Liver (tissue), 9 donors: ENCODE measurements around the gene FOXK1. TPM values are rescaled to one million over a fixed set of nuclear protein-coding genes. Genes with fewer than 3 reads are reported as not detected.

Experiments used
- DNase-seq: peaks from one replicate; pipeline ENCODE4 v3.0.0-alpha.2; 2017; ENCODE audit warnings: low spot score
- H3K27ac ChIP-seq, 2 donors: one replicate each; pipeline ENCODE4 v1.7.0; 2013; ENCODE audit warnings: inconsistent platforms in 2 of 2, low read length in 2 of 2, control low read depth in 1 of 2, low read depth in 1 of 2, mild to moderate bottlenecking in 1 of 2
- H3K27me3 ChIP-seq, 4 donors: one replicate each; pipeline versions ENCODE4 v1.6.1 to v1.7.0; 2013; ENCODE audit warnings: low read length in 3 of 4, inconsistent platforms in 1 of 4, mild to moderate bottlenecking in 1 of 4, moderate library complexity in 1 of 4; ENCODE audit not compliant: control insufficient read depth in 4 of 4, insufficient read depth in 4 of 4
- H3K36me3 ChIP-seq, 4 donors: one replicate each; pipeline versions ENCODE4 v1.6.1 to v1.7.0; 2013; ENCODE audit warnings: low read length in 3 of 4, mild to moderate bottlenecking in 3 of 4, low read depth in 1 of 4, moderate library complexity in 1 of 4; ENCODE audit not compliant: control insufficient read depth in 4 of 4, insufficient read depth in 3 of 4
- H3K4me1 ChIP-seq, 4 donors: one replicate each; pipeline versions ENCODE4 v1.6.1 to v1.7.0; 2013; ENCODE audit warnings: low read length in 3 of 4, mild to moderate bottlenecking in 3 of 4, moderate library complexity in 1 of 4; ENCODE audit not compliant: control insufficient read depth in 4 of 4, insufficient read depth in 4 of 4
- H3K4me3 ChIP-seq, 3 donors: one replicate each; pipeline versions ENCODE4 v1.6.1 to v1.7.0; 2013; ENCODE audit warnings: low read length in 3 of 3, control low read depth in 1 of 3, low read depth in 1 of 3, mild to moderate bottlenecking in 1 of 3
- H3K9ac ChIP-seq, 2 donors: one replicate each; pipeline ENCODE4 v1.7.0; 2013; ENCODE audit warnings: low read length in 2 of 2, mild to moderate bottlenecking in 2 of 2, moderate library complexity in 2 of 2, control low read depth in 1 of 2, low read depth in 1 of 2
- H3K9me3 ChIP-seq, 4 donors: one replicate each; pipeline versions ENCODE4 v1.6.1 to v1.7.0; 2013; ENCODE audit warnings: low read length in 3 of 4; ENCODE audit not compliant: control insufficient read depth in 4 of 4
- EGR1 ChIP-seq, 2 donors: IDR thresholded peaks; 2 replicates each; pipeline ENCODE4 v1.6.1; 2016 to 2018; ENCODE audit warnings: antibody characterized with exemption in 2 of 2, low read depth in 2 of 2
- FOXA2 ChIP-seq: IDR thresholded peaks from 2 replicates; pipeline ENCODE4 v1.6.1; 2016; ENCODE audit warnings: antibody characterized with exemption
- GABPA ChIP-seq, 2 donors: IDR thresholded peaks in 1 of 2; conservative IDR thresholded peaks in 1 of 2; 2 replicates each; pipeline ENCODE4 v1.6.1; 2016; ENCODE audit warnings: antibody characterized with exemption in 2 of 2, mild to moderate bottlenecking in 1 of 2, moderate library complexity in 1 of 2
- HNF4A ChIP-seq, 2 donors: conservative IDR thresholded peaks; 2 replicates each; pipeline ENCODE4 v1.6.1; 2016; ENCODE audit warnings: antibody characterized with exemption in 2 of 2, mild to moderate bottlenecking in 2 of 2
- NR2F2 ChIP-seq: IDR thresholded peaks from 2 replicates; pipeline ENCODE4 v1.6.1; 2016; ENCODE audit warnings: antibody characterized with exemption
- SP1 ChIP-seq: IDR thresholded peaks from 2 replicates; pipeline ENCODE4 v1.6.1; 2018; ENCODE audit warnings: antibody characterized with exemption, mild to moderate bottlenecking
- ZBTB33 ChIP-seq: IDR thresholded peaks from 2 replicates; pipeline ENCODE4 v1.6.1; 2016; ENCODE audit warnings: antibody characterized with exemption
- WGBS: extraction: QIAGEN DNeasy Blood & Tissue Kit; methylation state at CpG from one replicate; pipeline ENCODE4 v1.1.7; 2013; 5-methylcytosine and 5-hydroxymethylcytosine counted together
- polyA plus RNA-seq, 2 donors: library from polyadenylated mRNA; stranded (reverse) in 1 of 2; unstranded in 1 of 2; fragments of 200-250 nt in 1 of 2; fragments of >200 nt in 1 of 2; fragmentation: Nextera tagmentation in 1 of 2; extraction: Ambion mirVana in 1 of 2; gene quantifications; one replicate each; pipeline versions ENCODE4 v1.2.1 to v1.2.3, GENCODE V29; 2013 to 2015
- total RNA-seq, 2 donors: library from RNA; depleted of rRNA; stranded (reverse); fragments of >200 nt; gene quantifications; one replicate each; pipeline ENCODE4 v1.2.3, GENCODE V29; 2014
- TF ChIP-seq, protein P1 (sequence below): IDR thresholded peaks from 2 replicates; pipeline ENCODE4 v1.6.1; 2016; ENCODE audit warnings: antibody characterized with exemption, mild to moderate bottlenecking
- TF ChIP-seq, protein P2 (sequence below): fragments of 150-350 bp; IDR thresholded peaks from 2 replicates; pipeline ENCODE4 v1.5.1; 2017; ENCODE audit warnings: improper control_type of control experiment, low read depth, low read length; ENCODE audit not compliant: missing input control
- donor health status: healthy.
- donor health status: healthy.
- donor health status: healthy.
- donor health status: healthy.
- donor health status: healthy.

The FOXK1 gene
- total and polyA plus RNA-seq, 4 donors = 1.2 to 8.5 (median 4.4) TPM

GRCh38 chr7:4754433-4755010 is 72.4 kb downstream of the FOXK1 start:
- H3K4me1 ChIP-seq = no peaks in the 10 kb centered on the region
- DNase-seq = no peak
- H3K9me3 ChIP-seq = no peaks in the 10 kb centered on the region
- H3K27me3 ChIP-seq = no peaks in the 10 kb centered on the region
- H3K4me3 ChIP-seq = no peak overlapping the region
- no peak overlapping the region for H3K9ac ChIP-seq
- no peak overlapping the region for H3K27ac ChIP-seq
- no peak for TF ChIP-seq EGR1 (IDR thresholded peaks at IDR 0.05; ENCODE audit: low read depth in 2 of 2)
- TF ChIP-seq FOXA2 = no peak
- TF ChIP-seq ZBTB33 = no peak
- no peak for TF ChIP-seq NR2F2
- TF ChIP-seq, protein P1, sequence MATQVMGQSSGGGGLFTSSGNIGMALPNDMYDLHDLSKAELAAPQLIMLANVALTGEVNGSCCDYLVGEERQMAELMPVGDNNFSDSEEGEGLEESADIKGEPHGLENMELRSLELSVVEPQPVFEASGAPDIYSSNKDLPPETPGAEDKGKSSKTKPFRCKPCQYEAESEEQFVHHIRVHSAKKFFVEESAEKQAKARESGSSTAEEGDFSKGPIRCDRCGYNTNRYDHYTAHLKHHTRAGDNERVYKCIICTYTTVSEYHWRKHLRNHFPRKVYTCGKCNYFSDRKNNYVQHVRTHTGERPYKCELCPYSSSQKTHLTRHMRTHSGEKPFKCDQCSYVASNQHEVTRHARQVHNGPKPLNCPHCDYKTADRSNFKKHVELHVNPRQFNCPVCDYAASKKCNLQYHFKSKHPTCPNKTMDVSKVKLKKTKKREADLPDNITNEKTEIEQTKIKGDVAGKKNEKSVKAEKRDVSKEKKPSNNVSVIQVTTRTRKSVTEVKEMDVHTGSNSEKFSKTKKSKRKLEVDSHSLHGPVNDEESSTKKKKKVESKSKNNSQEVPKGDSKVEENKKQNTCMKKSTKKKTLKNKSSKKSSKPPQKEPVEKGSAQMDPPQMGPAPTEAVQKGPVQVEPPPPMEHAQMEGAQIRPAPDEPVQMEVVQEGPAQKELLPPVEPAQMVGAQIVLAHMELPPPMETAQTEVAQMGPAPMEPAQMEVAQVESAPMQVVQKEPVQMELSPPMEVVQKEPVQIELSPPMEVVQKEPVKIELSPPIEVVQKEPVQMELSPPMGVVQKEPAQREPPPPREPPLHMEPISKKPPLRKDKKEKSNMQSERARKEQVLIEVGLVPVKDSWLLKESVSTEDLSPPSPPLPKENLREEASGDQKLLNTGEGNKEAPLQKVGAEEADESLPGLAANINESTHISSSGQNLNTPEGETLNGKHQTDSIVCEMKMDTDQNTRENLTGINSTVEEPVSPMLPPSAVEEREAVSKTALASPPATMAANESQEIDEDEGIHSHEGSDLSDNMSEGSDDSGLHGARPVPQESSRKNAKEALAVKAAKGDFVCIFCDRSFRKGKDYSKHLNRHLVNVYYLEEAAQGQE = no peak
- TF ChIP-seq, protein P2, sequence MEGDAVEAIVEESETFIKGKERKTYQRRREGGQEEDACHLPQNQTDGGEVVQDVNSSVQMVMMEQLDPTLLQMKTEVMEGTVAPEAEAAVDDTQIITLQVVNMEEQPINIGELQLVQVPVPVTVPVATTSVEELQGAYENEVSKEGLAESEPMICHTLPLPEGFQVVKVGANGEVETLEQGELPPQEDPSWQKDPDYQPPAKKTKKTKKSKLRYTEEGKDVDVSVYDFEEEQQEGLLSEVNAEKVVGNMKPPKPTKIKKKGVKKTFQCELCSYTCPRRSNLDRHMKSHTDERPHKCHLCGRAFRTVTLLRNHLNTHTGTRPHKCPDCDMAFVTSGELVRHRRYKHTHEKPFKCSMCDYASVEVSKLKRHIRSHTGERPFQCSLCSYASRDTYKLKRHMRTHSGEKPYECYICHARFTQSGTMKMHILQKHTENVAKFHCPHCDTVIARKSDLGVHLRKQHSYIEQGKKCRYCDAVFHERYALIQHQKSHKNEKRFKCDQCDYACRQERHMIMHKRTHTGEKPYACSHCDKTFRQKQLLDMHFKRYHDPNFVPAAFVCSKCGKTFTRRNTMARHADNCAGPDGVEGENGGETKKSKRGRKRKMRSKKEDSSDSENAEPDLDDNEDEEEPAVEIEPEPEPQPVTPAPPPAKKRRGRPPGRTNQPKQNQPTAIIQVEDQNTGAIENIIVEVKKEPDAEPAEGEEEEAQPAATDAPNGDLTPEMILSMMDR = no peak
- TF ChIP-seq HNF4A (conservative IDR thresholded peaks at IDR 0.05) = no peak
- peaks cover 6 to 40% (median 25%) of the 10 kb centered on the region in 4 donors for H3K36me3 ChIP-seq
- 95% methylated on average over 36 of the region's 36 CpGs for WGBS

GRCh38 chr7:4755045-4755444 is 73.0 kb downstream of the FOXK1 start:
- no peaks in the 10 kb centered on the region for H3K4me1 ChIP-seq
- no peak overlapping the region for H3K4me3 ChIP-seq
- no peak overlapping the region for H3K9ac ChIP-seq
- DNase-seq = no peak
- H3K27me3 ChIP-seq = no peaks in the 10 kb centered on the region
- WGBS = 96% methylated on average over 24 of the region's 24 CpGs
- TF ChIP-seq, protein P1 = no peak
- TF ChIP-seq SP1 (no peak), ZBTB33 (no peak), GABPA (IDR thresholded peaks at IDR 0.05 in 1 of 2, conservative IDR thresholded peaks at IDR 0.05 in 1 of 2) (no peak)
- H3K9me3 ChIP-seq = no peaks in the 10 kb centered on the region
- H3K27ac ChIP-seq = no peak overlapping the region
- H3K36me3 ChIP-seq = peaks cover 6 to 45% (median 27%) of the 10 kb centered on the region in 4 donors
